Nucleus accumbens (tissue), 56 donors: ENCODE measurements around the gene DDI2.

Source experiments
- DNase-seq, 56 donors: peaks; one replicate each; lab custom pipeline; 2025; lab: John Stamatoyannopoulos, UW

The DDI2 gene

DNA sequence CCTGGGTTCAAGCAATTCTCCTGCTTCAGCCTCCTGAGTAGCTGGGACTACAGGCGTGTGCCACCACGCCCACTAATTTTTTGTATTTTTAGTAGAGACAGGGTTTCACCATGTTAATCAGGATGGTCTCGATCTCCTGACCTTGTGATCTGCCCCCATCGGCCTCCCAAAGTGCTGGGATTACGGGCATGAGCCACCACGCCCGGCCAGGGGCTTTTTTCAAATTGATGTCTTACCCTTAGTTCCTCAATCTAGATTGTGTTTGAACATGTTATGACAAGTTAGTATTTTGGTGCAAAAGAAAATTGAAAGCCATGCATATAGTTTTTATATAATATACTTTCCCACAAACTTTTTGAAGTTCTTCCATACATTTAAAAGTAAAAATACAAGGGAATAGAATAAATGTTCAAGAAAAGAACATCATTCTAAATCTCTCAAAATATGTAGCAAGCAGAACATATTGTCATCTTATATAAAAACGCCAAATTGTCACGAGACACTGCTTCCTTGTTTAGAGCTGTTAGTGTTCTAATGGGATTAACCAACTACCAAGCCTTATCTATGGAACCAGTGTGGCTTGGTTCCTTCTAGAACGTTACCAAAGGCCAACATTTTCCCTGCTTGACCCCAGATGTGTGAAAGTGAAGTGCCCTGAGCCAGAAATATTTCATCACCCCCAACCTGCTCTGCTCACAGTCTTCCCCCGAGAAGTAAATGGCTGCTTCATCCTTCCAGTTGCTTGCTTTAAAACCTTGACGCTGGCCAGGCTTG lies 57.3 kb downstream of the DDI2 start:
- DNase-seq, result no peak

DNA sequence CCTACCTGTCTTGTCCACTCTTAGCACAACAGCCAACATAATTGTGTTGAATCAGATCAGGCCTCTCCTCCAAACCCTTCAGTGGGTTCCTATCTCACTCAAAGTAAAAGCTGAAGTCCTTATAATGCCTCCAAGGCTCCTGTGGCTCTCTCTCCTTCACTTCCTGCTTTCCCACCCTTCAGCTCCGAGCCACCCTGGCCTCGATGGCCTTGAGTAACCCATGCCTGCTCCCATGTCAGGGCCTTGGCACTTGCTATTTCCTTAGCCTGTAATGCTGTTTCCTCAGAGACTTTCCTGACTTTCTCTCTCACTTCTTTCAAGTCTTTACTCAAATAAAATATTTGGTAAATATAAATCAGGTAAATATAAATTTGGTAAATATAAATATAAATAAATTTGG lies 58.8 kb downstream of the DDI2 start:
- DNase-seq, result no peak

- no peak for DNase-seq
Measured at GRCh38 chr1:15676688-15677661, 59.7 kb downstream of the DDI2 start.

DNA sequence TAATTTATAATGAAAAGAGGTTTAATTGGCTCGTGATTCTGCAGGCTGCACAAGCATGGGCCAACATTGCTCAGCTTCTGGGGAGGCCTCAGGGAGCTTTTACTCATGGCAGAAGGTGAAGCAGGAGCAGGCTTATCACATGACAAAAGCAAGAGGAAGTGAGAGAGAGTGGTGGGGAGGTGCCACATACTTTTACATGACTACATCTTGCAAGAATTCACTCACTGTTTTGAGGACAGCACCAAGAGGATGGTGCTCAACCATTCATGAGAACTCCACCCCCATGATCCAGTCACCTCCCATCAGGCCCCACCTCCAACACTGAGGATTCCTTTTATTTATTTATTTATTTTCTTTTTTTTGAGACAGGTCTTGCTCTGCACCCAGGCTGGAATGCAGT lies 61.3 kb downstream of the DDI2 start:
- no peak for DNase-seq

GRCh38 chr1:15680131-15680530 lies 62.9 kb downstream of the DDI2 start:
- DNase-seq, result no peak

DNA sequence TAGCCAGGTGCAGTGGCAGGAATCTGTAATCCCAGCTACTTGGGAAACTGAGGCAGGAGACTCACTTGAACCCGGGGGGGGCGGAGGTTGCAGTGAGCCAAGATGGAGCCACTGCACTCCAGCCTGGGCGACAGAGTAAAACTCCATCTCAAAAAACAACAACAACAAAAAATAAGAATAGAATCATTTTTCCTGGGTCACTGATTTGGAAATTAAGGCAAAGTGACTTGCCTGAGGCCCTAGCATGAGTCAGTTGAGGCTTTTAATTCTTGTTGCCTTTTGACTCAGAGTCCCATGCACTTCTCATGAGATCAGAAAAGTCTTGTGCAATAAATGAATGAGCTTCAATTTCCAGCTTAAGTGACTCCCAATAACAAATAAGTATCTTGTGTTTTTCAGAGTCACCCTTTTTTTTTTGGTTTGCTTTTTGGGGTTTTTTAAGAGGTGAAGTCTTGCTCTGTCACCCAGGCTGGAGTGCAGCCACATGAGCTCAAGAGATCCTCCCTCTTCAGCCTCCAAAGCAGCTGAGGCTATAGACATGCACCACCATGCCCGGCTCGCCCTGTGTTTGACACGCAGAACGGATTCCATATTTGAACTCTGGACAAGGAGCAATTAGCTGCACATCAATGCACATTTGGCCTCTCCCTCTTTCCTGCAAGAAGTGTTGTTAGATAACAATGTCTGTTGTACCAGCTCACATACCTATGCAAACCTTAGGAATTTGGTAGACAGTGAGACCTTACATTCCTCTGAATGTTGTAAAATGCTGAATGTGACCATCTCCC lies 63.5 kb downstream of the DDI2 start:
- DNase-seq, result no peak

DNA sequence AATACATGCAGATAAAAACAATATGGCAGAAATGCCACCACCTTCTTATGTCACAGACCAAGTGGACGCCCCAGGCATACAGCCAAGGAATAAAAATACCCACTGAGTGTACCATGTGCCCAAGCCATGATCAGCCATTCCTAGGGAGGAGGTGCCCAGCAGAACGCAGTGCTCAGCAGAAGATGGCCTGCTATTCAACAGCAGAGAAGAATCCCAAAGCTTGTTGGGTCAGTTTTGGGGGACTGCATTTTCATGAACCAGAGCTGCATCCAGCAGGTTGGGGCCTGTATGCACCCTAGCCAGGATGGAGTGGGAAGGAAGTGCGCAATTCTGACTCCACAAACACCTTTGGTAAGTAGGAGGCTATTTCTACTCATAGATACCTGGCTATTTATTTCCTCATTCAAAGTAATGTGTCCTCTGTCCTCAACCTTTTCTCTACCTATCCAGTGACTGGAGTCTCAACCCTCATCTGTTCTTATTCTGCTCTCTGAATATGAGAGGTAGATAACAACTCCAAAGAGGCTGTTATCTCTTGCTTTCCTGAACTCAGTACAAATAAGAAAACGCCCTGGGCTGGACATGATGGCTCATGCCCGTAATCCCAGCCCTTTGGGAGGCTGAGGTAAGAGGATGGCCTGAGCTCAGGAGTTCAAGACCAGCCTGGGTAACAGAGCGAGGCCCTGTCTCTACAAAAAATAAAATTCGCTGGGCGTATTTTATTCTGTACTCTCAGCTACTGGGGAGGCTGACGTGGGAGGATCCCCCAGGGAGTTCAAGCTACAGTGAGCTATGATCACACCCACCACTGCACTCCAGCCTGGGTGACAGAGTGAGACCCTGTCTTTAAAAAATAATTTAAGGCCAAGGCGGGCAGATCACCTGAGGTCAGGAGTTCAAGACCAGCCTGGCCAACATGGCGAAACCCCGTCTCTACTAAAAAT lies 64.4 kb downstream of the DDI2 start:
- DNase-seq, result no peak

DNA sequence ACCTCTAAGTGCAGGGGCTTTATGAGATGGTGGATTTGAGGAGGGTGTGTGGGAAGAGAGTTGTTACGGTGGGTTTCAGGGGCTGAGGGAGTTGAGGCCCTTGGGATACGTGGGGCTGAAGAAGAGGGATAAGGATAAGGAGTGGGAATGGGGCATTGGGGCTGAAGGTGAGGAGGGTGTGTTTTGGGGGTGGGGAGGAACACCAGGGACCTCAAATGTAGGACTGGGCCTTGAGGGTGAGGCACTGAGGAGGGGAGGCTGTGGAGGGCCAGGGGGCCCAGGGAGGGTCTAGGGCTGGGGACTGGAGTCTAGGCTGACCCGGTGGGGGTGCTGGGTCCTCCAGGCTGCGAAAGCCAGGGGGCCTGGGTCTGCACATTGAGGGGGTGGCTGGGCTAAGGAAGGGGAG lies 65.7 kb downstream of the DDI2 start:
- DNase-seq, result no peak

DNA sequence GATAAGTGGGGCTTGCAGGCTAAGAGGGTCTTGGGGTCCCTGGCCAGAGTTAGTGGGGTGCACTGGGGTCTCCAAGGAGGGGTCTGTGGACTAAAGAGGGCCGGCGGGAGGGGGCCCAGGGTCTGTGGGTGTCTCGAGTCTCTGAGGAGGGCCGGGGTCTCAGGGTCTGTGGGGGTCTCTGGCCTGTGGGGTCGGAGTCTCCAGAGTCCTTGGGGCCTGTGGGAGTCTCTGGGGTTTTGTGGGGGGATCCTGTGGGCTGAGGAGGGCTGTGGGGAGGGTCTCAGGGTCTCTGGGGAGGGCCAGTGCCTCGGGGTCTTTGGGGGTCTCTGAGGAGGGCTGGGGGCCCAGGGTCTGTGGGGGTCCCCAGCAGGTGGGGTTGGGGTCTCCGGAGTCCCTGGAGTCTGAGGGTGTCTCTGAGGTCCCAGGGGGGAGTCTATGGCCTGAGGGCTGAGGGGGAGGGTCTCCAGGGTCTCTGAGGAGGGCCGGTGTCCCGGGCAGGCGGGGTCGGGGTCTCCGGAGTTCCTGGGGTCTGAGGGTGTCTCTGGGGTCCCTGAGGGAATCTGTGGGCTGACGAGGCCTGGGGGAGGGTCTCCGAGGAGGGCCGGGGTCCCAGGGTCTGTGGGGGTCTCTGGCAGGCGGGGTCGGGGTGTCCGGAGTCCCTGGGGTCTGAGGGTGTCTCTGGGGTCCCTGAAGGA lies 66.2 kb downstream of the DDI2 start:
- no peak for DNase-seq

DNA sequence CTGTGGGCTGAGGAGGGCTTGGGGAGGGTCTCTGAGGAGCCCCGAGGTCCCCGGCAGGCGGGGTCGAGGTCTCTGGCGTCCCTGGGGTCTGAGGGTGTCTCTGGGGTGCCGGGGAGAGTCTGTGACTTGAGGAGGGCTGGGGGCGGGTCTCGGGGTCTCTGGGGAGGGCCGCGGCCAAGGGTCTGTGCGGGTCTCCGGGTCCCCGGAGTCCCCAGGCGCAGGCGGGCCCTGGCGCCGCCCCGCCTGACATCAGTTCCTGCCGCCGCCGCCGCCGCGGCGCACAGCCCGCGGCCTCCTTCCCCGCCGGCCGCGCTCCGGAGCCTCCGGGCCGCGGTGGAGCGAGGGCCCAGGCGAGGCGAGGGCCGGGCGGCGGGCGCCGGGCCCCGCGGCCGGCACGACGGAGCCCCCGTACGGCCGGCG lies 66.8 kb downstream of the DDI2 start, which contains the start of gene PLEKHM2:
TSS of gene PLEKHM2 (plus strand) at position 279 of the 420 bp plus-strand sequence. CDS start 239 bp downstream, outside the sequence.
- DNase-seq, result peak in 9 of 56 donors; percentile 5 to 44 (median 17)

- peak in 23 of 56 donors; percentile 6 to 57 (median 18) for DNase-seq
Measured at GRCh38 chr1:15684468-15685291, 67.4 kb downstream of the DDI2 start.

GRCh38 chr1:15685820-15686219 lies 68.6 kb downstream of the DDI2 start:
- no peak for DNase-seq

- no peak for DNase-seq
Measured at GRCh38 chr1:15687446-15687845, 70.2 kb downstream of the DDI2 start.

DNA sequence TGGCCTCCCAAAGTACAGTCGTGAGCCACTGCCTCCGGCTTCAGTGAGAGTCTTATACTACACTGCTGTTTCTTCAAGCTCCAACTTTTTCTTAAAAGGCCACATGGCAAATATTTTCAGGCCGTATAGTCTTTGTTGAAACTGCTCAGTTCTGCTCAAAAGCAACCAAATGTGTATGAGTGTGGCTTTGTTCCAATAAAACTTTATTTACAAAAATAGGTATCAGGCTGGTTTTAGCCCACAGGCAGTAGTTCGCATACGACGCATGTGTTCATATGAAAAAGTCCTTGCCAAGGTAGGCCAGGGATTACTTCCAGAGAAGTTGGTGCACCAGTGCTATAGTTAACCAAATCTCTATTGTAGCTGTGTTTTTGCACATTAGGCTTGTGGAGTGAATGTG lies 73.1 kb downstream of the DDI2 start:
- DNase-seq, result no peak

GRCh38 chr1:15691434-15692032 lies 74.3 kb downstream of the DDI2 start:
- peak in 5 of 56 donors; percentile 3 to 29 (median 8) for DNase-seq

DNA sequence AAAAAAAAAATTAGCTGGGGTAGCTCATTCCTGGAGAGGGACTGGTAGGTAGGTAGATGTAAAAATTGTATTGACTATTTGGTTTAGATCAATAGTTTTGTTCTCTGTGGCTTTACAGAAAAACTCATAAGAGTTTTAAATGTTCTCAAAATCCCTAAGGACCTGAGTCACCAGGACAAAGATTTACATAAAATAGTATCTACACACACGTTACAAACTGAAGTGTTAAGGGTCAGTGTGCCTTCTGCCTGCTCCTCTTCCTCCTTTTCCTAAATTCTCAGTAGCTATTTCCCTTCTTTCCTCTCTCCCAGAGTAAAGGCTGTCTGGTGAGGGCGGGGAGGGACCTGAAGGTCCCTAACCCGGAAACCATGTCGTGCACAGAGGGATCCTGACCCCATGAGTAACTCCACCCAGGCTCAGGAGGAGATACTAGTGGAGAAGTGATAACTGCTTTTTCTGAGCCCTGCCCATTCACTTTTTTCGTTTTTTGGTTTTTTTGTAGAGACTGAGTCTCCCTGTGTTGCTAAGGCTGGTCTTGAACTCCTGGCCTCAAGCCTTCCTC lies 74.9 kb downstream of the DDI2 start:
- no peak for DNase-seq

GRCh38 chr1:15693371-15693770 lies 76.1 kb downstream of the DDI2 start:
- DNase-seq, result no peak
